Muscle of leg (tissue), 11 donors: ENCODE measurements around the gene ERFL. TPM values are rescaled to one million over a fixed set of nuclear protein-coding genes. Genes with fewer than 3 reads are reported as not detected.
"Not testable (repeated sequence)": the region's sequence is repeated elsewhere in the genome, so short reads cannot be mapped to it uniquely, and the experiment has no call there.

Experiments used
- DNase-seq: peaks from one replicate; pipeline ENCODE4 v3.0.0; 2013
- H3K27ac ChIP-seq: one replicate; pipeline ENCODE4 v1.5.1; 2013; ENCODE audit warnings: mild to moderate bottlenecking, low read length, control low read depth
- H3K27me3 ChIP-seq: one replicate; pipeline ENCODE4 v1.6.1; 2013; ENCODE audit warnings: low read length; ENCODE audit not compliant: control insufficient read depth, insufficient read depth
- H3K36me3 ChIP-seq: one replicate; pipeline ENCODE4 v1.6.1; 2013; ENCODE audit warnings: low read length; ENCODE audit not compliant: control insufficient read depth, insufficient read depth
- H3K4me1 ChIP-seq: one replicate; pipeline ENCODE4 v1.6.1; 2013; ENCODE audit warnings: low read length; ENCODE audit not compliant: control insufficient read depth, insufficient read depth
- H3K4me3 ChIP-seq: one replicate; pipeline ENCODE4 v1.5.1; 2013; ENCODE audit warnings: low read length, control low read depth
- H3K9me3 ChIP-seq: replicated peaks from 2 replicates; pipeline ENCODE4 v1.6.1; 2013; ENCODE audit warnings: low read depth, low read length; ENCODE audit not compliant: control insufficient read depth
- WGBS: methylation state at CpG from one replicate; pipeline ENCODE4 v1.1.5; 2013; ENCODE audit warnings: missing lambda C conversion rate; ENCODE audit not compliant: insufficient coverage; 5-methylcytosine and 5-hydroxymethylcytosine counted together
- polyA plus RNA-seq, 8 donors: library from polyadenylated mRNA; unstranded; fragments of 120-200 nt; gene quantifications; one replicate each; pipeline versions ENCODE4 v1.2.1 to v1.2.3, GENCODE V29; 2013; ENCODE audit warnings: inconsistent platforms in 1 of 8, low replicate concordance in 1 of 8; ENCODE audit not compliant: insufficient read length in 8 of 8, insufficient read depth in 1 of 8
- total RNA-seq: library from RNA; stranded (reverse); fragments of 120-200 nt; gene quantifications from one replicate; pipeline ENCODE4 v1.2.4, GENCODE V29; 2013

ERFL gene
- total and polyA plus RNA-seq, 9 donors = 0.04 to 0.31 (median 0.12) TPM

- H3K4me1 ChIP-seq = peaks cover 10% of the 10 kb centered on the region
- WGBS = 41% methylated on average over 2 of the region's 2 CpGs
- DNase-seq = no peak
- no peaks in the 10 kb centered on the region for H3K9me3 ChIP-seq
- no peak overlapping the region for H3K27ac ChIP-seq
- peaks cover 19% of the 10 kb centered on the region for H3K27me3 ChIP-seq
- no peaks in the 10 kb centered on the region for H3K36me3 ChIP-seq
- H3K4me3 ChIP-seq = no peak overlapping the region
Measured at GRCh38 chr19:41944336-41944735, 16.1 kb upstream of the ERFL start.

- Histone ChIP-seq H3K4me1 (peaks cover 10% of the 10 kb centered on the region), H3K4me3 (no peak overlapping the region), H3K27me3 (peaks cover 37% of the 10 kb centered on the region), H3K36me3 (no peaks in the 10 kb centered on the region), H3K27ac (no peak overlapping the region), H3K9me3 (no peaks in the 10 kb centered on the region)
- WGBS = 89% methylated on average over 4 of the region's 9 CpGs
- no peak for DNase-seq
Measured at GRCh38 chr19:41941410-41942202, 13.4 kb upstream of the ERFL start.

- Histone ChIP-seq H3K4me1 (peaks cover 10% of the 10 kb centered on the region), H3K36me3 (no peaks in the 10 kb centered on the region), H3K27ac (no peak overlapping the region), H3K4me3 (peak overlapping the region; percentile 57), H3K9me3 (no peaks in the 10 kb centered on the region), H3K27me3 (peaks cover 44% of the 10 kb centered on the region)
- no peak for DNase-seq
- WGBS = 6% methylated on average over 48 of the region's 53 CpGs
Measured at GRCh38 chr19:41940731-41941409, 12.6 kb upstream of the ERFL start.

- H3K4me1 ChIP-seq = peaks cover 10% of the 10 kb centered on the region
- peak; percentile 78 for DNase-seq
- no peaks in the 10 kb centered on the region for H3K9me3 ChIP-seq
- under 1% methylated on average over 49 of the region's 83 CpGs for WGBS
- no peaks in the 10 kb centered on the region for H3K36me3 ChIP-seq
- peak overlapping the region; percentile 35 for H3K27ac ChIP-seq
- peak overlapping the region; percentile 57 for H3K4me3 ChIP-seq
- peaks cover 52% of the 10 kb centered on the region for H3K27me3 ChIP-seq
Measured at GRCh38 chr19:41939861-41940730, 11.8 kb upstream of the ERFL start.

- H3K27me3 ChIP-seq = peaks cover 61% of the 10 kb centered on the region
Measured at GRCh38 chr19:41939209-41939608, 11.0 kb upstream of the ERFL start.

GRCh38 chr19:41937525-41938468 is 9.5 kb upstream of the ERFL start:
- DNase-seq = no peak
- WGBS = 21% methylated on average over 16 of the region's 22 CpGs
- no peaks in the 10 kb centered on the region for H3K36me3 ChIP-seq
- peaks cover 74% of the 10 kb centered on the region for H3K27me3 ChIP-seq
- no peak overlapping the region for H3K4me3 ChIP-seq
- H3K27ac ChIP-seq = no peak overlapping the region
- no peaks in the 10 kb centered on the region for H3K9me3 ChIP-seq
- peaks cover 11% of the 10 kb centered on the region for H3K4me1 ChIP-seq

More at GRCh38 chr19:41939209-41939608, 11.0 kb upstream of the ERFL start:
- DNase-seq, H3K4me3 ChIP-seq, H3K27ac ChIP-seq, H3K36me3 ChIP-seq, H3K9me3 ChIP-seq: not testable (repeated sequence)
- H3K4me1 ChIP-seq = peaks cover 10% of the 10 kb centered on the region

- Histone ChIP-seq H3K4me1 (peaks cover 14% of the 10 kb centered on the region), H3K9me3 (no peaks in the 10 kb centered on the region), H3K27me3 (peaks cover 82% of the 10 kb centered on the region), H3K27ac (no peak overlapping the region), H3K4me3 (no peak overlapping the region), H3K36me3 (no peaks in the 10 kb centered on the region)
- WGBS = 45% methylated on average over 12 of the region's 15 CpGs
- no peak for DNase-seq
Measured at GRCh38 chr19:41936961-41937360, 8.7 kb upstream of the ERFL start.

- 60% methylated on average over 8 of the region's 8 CpGs for WGBS
- Histone ChIP-seq H3K4me1 (peaks cover 14% of the 10 kb centered on the region), H3K27me3 (peaks cover 83% of the 10 kb centered on the region), H3K36me3 (no peaks in the 10 kb centered on the region), H3K27ac (no peak overlapping the region), H3K9me3 (no peaks in the 10 kb centered on the region), H3K4me3 (no peak overlapping the region)
- DNase-seq = no peak
Measured at GRCh38 chr19:41936416-41936850, 8.2 kb upstream of the ERFL start.

GRCh38 chr19:41935760-41936415 is 7.6 kb upstream of the ERFL start:
- Histone ChIP-seq H3K4me1 (peaks cover 10% of the 10 kb centered on the region), H3K36me3 (no peaks in the 10 kb centered on the region), H3K4me3 (no peak overlapping the region), H3K9me3 (no peaks in the 10 kb centered on the region), H3K27me3 (peaks cover 83% of the 10 kb centered on the region), H3K27ac (no peak overlapping the region)
- WGBS = 47% methylated on average over 2 of the region's 26 CpGs
- DNase-seq = no peak
